Measurements from ENCODE around the gene TMEM120B.

- no peak for TF ChIP-seq CTCF (IDR thresholded peaks at IDR 0.05)
- no peak for TF ChIP-seq POLR2AphosphoS5 (IDR thresholded peaks at IDR 0.05)
These were observed 95.2 kb downstream of the TMEM120B start for GRCh38 chr12:121807642-121808347.

Measured in transverse colon (tissue), 4 donors.